ENCODE results near the gene BCR. TPM values are rescaled to one million over a fixed set of nuclear protein-coding genes. Genes with fewer than 3 reads are reported as not detected.

BCR gene
- total and polyA plus RNA-seq, 2 of the 13 experiments (the other 11 are each of a cell fraction or from before 2014, with no cell fraction given): 19.9 to 33.6 TPM

GRCh38 chr22:23203452-23204124, 23.3 kb downstream of the BCR start (continued):
- TF ChIP-seq, protein P1, sequence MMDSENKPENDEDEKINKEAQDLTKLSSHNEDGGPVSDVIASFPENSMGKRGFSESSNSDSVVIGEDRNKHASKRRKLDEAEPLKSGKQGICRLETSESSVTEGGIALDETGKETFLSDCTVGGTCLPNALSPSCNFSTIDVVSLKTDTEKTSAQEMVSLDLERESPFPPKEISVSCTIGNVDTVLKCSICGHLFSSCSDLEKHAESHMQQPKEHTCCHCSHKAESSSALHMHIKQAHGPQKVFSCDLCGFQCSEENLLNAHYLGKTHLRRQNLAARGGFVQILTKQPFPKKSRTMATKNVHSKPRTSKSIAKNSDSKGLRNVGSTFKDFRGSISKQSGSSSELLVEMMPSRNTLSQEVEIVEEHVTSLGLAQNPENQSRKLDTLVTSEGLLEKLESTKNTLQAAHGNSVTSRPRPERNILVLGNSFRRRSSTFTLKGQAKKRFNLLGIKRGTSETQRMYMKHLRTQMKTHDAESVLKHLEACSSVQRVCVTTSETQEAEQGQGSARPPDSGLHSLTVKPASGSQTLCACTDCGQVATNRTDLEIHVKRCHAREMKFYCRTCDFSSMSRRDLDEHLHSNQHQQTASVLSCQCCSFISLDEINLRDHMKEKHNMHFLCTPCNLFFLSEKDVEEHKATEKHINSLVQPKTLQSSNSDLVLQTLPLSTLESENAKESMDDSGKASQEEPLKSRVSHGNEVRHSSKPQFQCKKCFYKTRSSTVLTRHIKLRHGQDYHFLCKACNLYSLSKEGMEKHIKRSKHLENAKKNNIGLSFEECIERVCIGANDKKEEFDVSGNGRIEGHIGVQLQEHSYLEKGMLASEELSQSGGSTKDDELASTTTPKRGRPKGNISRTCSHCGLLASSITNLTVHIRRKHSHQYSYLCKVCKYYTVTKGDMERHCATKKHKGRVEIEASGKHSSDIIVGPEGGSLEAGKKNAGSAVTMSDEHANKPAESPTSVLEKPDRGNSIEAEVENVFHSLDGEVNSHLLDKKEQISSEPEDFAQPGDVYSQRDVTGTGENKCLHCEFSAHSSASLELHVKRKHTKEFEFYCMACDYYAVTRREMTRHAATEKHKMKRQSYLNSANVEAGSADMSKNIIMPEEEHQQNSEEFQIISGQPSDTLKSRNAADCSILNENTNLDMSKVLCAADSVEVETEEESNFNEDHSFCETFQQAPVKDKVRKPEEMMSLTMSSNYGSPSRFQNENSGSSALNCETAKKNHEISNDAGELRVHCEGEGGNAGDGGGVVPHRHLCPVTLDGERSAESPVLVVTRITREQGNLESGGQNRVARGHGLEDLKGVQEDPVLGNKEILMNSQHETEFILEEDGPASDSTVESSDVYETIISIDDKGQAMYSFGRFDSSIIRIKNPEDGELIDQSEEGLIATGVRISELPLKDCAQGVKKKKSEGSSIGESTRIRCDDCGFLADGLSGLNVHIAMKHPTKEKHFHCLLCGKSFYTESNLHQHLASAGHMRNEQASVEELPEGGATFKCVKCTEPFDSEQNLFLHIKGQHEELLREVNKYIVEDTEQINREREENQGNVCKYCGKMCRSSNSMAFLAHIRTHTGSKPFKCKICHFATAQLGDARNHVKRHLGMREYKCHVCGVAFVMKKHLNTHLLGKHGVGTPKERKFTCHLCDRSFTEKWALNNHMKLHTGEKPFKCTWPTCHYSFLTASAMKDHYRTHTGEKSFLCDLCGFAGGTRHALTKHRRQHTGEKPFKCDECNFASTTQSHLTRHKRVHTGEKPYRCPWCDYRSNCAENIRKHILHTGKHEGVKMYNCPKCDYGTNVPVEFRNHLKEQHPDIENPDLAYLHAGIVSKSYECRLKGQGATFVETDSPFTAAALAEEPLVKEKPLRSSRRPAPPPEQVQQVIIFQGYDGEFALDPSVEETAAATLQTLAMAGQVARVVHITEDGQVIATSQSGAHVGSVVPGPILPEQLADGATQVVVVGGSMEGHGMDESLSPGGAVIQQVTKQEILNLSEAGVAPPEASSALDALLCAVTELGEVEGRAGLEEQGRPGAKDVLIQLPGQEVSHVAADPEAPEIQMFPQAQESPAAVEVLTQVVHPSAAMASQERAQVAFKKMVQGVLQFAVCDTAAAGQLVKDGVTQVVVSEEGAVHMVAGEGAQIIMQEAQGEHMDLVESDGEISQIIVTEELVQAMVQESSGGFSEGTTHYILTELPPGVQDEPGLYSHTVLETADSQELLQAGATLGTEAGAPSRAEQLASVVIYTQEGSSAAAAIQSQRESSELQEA (CRISPR knock-in tag; IDR thresholded peaks at IDR 0.05; ENCODE audit: not compliant biosample characterization): no peak
- TF ChIP-seq KDM1A (CRISPR knock-in tag; IDR thresholded peaks at IDR 0.05) (no peak), ONECUT2 (CRISPR knock-in tag; IDR thresholded peaks at IDR 0.05) (no peak), RARG (CRISPR knock-in tag; IDR thresholded peaks at IDR 0.05; ENCODE audit: low read depth) (no peak), ISL2 (CRISPR knock-in tag; IDR thresholded peaks at IDR 0.05) (no peak), ZBTB1 (CRISPR knock-in tag; IDR thresholded peaks at IDR 0.05; ENCODE audit: borderline replicate concordance) (no peak)
